NOMO-1 treated with dmso at 0.1 percent for 144 hours (cell line): ENCODE results near the gene BRWD1.
A peak's percentile ranks its signal among the peaks of the same experiment; 100 is the strongest.

ENCODE experiments used
- DNase-seq: peaks from one replicate; lab custom pipeline; 2025; ENCODE audit not compliant: unreplicated experiment; lab: John Stamatoyannopoulos, UW

The BRWD1 gene

GRCh38 chr21:39137248-39138178, 175.9 kb downstream of the BRWD1 start:
- no peak for DNase-seq

GRCh38 chr21:39136711-39137110, 176.7 kb downstream of the BRWD1 start:
- no peak for DNase-seq

GRCh38 chr21:39136138-39136537, 177.3 kb downstream of the BRWD1 start:
- DNase-seq: peak; percentile 54

- DNase-seq: no peak
Observed at GRCh38 chr21:39134288-39134810, 179.1 kb downstream of the BRWD1 start.
